ENCODE measurements around the gene RNF6.

RNF6 gene

GRCh38 chr13:26213345-26213744 lies 8.8 kb downstream of the RNF6 start:
- no peak for DNase-seq (ENCODE audit: extremely low read depth, low read depth)
- TF ChIP-seq CTCF (IDR thresholded peaks at IDR 0.05; ENCODE audit: low read depth, low read length): no peak

- TF ChIP-seq CTCF (IDR thresholded peaks at IDR 0.05; ENCODE audit: low read depth, low read length): no peak
- DNase-seq (ENCODE audit: extremely low read depth, low read depth): no peak
Observed at GRCh38 chr13:26208287-26208686, 13.8 kb downstream of the RNF6 start.

- TF ChIP-seq CTCF (IDR thresholded peaks at IDR 0.05; ENCODE audit: low read depth, low read length): no peak
- no peak for DNase-seq (ENCODE audit: extremely low read depth, low read depth)
Observed at GRCh38 chr13:26202365-26202972, 19.6 kb downstream of the RNF6 start.

- no peak for DNase-seq (ENCODE audit: extremely low read depth, low read depth)
Observed at GRCh38 chr13:26200811-26201210, 21.3 kb downstream of the RNF6 start.

GRCh38 chr13:26198116-26198515 lies 24.0 kb downstream of the RNF6 start:
- no peak for TF ChIP-seq CTCF (IDR thresholded peaks at IDR 0.05; ENCODE audit: low read depth, low read length)
- DNase-seq (ENCODE audit: extremely low read depth, low read depth): no peak

More at GRCh38 chr13:26200811-26201210, 21.3 kb downstream of the RNF6 start:
- TF ChIP-seq CTCF (IDR thresholded peaks at IDR 0.05; ENCODE audit: low read depth, low read length): no peak

GRCh38 chr13:26197298-26197697 lies 24.8 kb downstream of the RNF6 start:
- TF ChIP-seq CTCF (IDR thresholded peaks at IDR 0.05; ENCODE audit: low read depth, low read length): no peak
- DNase-seq (ENCODE audit: extremely low read depth, low read depth): no peak

- TF ChIP-seq CTCF (IDR thresholded peaks at IDR 0.05; ENCODE audit: low read depth, low read length): no peak
- no peak for DNase-seq (ENCODE audit: extremely low read depth, low read depth)
Observed at GRCh38 chr13:26186995-26187394, 35.1 kb downstream of the RNF6 start.
